HG03280 (cell line): ENCODE data around the gene ATF6.

Source experiments
- ATAC-seq: cut with Tn5 transposase; IDR thresholded peaks from one replicate; pipeline ENCODE4 v1.9.1; 2021; ENCODE audit warnings: mild to moderate bottlenecking, moderate library complexity; ENCODE audit not compliant: unreplicated experiment

Gene ATF6

DNA sequence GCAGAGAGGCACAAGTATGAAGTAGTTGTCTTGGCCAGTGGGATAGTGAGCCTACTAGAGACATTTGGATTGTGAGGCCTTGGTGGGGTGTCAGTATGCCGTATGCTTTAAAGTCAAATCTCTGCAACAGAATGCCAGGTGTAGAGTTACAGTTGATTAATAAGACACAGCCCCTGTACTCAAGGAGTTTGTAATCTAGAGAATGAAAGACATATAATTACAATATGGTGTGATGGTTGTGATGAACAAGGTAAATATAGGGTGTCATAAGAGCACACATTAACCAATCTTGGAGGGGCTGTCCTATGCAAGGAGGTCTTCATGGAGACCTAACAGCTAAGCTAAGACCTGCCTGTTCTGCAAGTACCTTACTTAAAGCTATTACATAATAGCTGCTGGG lies 113.1 kb downstream of the ATF6 start:
- ATAC-seq = no peak

DNA sequence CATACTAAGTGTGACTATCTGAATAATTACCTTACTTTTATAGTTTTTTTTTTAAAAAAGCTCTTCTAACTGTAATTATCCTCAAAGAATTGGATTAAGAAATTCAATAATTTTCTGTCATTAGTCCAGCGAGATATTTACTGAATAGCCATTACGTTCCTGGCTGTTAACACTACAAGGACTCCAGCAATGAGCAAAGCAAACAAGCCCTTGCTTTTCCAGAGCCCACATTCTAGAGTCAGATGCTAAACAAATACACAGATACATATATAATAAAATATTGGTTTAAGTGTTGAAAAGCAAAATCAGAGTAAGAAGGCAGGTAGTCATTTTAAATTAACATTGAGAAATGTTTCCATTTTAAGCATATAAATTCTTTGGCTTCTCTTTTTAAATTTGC lies 118.4 kb downstream of the ATF6 start:
- ATAC-seq = no peak

DNA sequence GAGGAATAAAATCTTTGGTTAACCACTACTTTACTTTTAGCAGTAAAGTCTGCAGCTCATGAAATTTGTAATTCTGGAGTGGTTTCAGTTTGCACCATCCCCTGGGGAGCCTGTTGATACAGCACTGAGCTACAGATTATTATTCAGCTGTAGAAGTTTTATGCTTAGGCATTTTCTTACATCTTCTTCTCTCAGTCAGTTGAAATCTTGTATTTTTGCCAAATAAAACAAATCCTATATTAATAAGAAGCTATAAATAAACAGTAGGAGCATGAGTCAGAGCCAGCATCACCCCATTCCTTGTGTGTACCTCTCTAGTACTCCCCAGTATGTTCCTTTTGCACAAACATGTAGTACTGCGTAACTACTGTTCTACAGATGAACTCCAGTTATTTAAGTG lies 118.9 kb downstream of the ATF6 start:
- no peak for ATAC-seq

DNA sequence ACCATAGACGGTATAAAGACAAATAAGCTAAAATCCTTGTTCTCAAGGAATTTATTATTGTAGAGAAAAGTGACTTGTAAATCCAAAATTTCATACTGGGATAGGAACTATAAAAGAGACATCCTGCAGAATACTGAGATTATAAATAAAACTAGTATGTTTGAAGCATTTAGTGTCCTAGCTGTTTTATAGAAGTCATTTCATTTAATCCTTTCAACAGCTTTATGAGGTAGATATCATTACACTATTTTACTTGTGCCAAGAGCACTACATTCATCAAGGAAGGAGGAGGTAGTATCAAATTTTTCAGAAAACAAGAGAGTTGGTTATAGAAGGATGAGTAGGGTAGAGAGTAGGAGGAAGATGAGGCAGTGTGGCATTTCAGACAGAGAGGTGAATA lies 119.6 kb downstream of the ATF6 start:
- no peak for ATAC-seq

DNA sequence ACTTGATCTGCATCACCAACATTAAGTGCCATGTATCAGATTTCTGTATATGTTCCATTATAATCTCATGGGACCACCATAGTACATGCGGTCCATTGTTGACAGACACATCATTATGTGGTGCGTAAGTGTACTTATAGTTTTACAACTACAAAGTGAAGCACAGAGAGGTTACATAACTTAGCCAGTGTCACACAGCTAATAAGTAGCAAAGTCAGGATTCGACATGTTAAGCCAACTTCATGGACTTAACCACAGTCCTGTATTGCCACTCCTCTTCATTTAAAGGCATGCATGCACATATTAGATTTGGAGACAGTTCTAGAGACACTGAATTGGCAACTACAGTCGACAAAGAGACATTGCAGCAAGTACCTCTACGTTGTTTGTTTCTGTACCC lies 120.5 kb downstream of the ATF6 start:
- ATAC-seq = no peak

DNA sequence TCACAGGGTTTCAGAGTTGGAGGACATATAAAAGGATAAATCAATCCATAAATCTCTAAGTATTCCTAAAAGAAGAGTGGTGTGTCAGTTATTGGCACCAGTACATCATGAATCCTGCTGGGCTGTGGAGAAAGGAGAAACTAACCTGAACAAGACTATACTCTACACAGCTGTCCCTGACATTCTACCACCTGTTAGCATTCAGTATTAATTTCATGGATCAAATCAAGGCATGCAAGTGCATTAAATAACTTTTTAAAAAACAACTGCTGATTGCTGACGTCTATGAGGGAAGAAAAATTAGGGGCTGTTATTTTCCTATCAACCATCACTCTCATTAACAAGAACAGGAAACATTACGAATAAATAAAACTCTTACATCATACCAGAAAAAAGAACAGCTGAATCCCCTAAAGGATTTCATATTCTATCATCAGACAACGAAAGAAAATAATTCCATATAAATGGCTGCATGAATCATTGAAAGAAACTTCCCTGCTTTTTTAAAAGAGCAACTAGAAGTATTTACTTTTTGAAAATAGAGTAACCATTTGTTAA lies 121.7 kb downstream of the ATF6 start:
- ATAC-seq = no peak

DNA sequence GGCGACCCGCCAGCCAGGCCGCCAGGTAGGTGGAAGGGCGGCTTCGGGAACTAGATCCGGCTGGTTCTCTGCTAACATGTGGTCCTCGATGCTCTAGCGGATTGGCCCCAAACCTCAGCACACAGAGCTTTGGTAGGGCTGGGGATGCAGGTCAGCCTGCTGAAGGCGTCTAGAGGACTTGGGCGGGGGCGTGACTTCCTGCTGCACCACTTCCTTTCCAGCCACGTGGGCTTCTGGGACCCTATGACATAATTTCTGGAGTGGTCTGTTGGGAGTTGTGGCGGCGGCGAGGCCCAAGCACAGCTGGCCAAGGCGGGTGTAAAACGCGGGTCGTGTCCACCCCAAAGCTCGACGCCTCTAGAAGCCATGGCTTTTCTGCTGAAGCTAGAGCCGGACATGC lies 124.5 kb downstream of the ATF6 start:
- no peak for ATAC-seq

DNA sequence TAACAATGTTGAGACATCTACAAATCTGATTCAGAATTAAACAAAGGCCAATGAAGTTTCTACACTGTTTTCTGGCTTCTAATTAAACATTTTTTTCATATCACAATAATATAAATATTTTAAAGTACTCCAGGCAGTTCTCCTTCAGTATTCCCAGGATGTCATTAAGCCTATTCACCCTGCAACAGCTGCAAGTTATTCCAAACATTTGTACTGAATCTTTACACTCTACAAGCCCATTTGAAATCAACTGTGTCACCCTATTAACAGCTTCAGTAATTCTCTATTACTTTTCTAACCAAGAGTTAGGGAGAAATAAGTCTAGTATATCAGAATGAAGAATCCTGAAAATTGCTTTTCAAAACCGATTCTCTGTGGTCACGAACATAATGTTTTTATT lies 133.0 kb downstream of the ATF6 start:
- no peak for ATAC-seq

DNA sequence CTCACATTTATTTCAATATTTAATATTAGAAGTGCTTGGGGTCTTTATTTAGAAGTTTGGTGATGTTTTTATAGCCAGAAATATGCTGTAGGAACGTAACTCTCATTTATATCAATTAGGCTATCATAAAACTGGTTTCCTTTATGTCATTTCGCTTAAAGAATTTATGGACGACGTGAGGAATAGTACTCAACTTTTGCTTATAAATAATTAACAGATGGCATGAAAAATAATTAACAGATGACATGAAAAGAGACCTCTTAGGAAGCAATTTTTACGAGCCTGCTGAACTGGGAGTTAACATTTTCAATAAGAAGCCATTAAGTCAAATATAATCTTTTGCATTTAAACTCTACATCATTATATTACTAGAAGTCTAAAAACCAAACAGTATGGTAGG lies 134.0 kb downstream of the ATF6 start:
- ATAC-seq = no peak

DNA sequence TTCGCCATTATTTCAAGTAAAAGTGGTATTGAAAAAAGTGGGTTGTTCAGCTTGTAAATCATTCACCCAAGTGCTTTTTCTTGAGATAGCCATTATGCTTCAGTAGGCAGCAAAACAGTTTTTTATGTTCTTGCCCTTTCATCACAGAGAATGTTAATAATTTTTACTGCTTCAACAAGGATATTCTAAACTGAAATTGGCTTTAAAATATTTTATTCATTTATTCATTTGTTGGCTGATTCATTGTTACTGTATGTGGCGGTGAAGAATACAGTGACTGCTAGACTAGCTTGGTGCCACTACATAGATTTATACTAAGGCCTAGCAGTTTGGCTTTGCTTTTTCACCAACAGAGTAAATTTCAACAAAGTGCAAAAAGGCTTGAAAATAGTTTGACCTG lies 136.1 kb downstream of the ATF6 start:
- ATAC-seq = no peak

DNA sequence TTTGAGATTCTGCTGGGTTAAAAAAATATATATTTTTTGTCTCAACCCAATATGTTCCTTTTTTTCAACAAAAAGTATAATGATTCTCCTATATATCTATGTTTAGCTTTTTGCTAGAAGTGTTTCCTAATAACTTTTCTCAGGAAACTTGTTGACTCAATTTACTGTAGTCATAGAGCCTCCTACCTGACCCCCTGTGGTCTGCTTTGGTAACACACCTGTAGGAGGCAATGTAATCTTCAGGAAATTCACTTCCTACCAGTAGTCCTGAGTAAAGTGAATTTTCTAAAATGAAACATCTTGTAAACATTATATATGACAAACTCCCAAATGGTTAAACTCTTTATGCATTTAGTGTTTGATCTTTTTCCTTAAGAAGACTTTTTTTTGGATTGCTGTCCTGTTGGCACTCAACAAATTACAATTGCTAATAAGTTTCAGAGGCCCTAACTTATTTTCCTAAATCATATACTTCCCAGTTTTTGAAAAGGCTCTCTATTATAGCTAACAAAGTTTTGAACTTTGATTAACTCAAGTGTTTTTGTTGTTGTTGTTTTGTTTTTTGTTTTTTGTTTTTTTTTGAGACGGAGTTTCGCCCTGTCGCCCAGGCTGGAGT lies 139.3 kb downstream of the ATF6 start:
- no peak for ATAC-seq

DNA sequence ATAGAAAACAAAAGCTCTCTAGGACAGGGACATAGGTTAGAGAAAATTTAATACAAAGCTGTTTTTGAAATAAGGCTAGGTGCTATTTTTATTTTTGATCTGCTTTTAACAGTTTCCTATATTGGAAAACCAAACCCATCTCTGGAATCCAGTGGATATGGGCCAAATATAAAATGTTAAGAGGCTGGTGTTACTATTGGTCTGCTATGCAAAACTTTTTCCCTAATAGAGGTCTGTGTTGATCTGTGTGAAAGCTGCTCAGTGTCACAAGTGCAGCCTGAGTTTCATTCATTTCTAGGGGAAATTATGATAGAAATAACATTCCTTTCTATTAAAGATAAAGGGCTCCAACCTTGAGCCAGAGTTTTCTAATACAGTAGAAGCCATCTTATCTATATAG lies 141.1 kb downstream of the ATF6 start:
- no peak for ATAC-seq

DNA sequence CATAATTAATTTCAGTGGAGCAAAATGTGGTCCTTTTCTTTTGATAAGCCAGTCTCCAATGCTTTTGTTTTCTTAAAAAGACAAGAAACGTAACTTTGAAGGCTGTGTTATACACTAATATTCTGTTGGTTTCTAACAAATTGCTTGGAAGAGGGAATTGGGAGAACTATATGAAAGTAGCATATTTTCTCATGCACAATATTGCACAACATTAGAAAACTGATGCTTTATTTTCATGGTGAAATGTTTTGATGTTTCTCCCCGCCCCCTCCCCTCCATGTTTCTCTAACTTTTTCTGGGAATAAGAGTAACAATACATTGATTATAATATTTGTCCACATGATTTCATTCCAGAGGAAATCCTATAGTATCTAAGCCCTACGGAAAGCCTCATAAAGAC lies 142.1 kb downstream of the ATF6 start:
- no peak for ATAC-seq

DNA sequence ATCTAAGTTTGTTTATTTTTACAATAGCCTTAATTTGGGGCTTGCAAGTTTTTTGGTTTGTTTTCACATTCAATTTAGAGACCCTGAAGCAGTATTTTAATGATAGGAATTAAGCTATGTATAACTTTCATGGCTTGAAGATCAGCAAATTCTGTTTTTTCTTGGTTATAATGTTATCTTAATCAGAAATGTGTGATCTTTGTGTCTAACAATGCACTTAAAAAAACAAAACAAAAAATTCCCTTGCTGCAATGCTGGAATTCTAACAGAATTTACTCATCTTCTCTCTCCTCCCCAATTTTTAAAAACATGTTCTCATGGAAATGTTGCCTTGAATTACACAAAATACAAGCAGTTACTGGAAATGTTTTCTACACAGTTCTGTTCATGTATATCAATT lies 144.5 kb downstream of the ATF6 start:
- ATAC-seq = no peak

DNA sequence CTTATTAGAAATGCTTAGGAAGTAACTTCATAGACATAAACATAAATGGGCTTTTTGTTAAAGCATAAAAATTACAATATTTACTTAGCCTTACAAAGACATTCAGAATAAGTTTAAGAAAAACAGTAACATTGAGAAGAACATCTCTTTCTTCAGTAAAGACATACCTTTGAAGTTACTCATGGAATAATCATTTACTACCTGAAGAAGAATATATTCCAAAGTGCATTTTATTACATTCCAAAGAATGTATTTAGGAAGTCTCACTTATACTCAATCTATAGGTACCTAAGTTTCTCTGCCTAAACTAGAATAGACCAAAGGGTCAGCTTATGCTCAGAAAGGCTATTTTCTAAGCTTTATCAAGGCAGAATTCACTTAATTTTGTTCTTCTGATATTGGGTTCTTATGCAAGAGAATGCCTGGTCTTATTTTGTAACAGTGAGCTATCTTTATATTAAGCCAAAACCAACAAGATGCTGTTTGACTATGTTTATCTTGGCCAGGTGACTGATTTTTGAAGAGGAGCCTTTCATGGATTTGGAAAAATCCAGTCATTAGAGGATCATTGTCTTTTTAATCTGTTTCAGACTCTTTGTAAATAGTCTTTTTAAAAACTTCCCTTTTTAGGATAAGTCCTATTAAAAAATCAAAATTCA lies 147.5 kb downstream of the ATF6 start:
- ATAC-seq = no peak

DNA sequence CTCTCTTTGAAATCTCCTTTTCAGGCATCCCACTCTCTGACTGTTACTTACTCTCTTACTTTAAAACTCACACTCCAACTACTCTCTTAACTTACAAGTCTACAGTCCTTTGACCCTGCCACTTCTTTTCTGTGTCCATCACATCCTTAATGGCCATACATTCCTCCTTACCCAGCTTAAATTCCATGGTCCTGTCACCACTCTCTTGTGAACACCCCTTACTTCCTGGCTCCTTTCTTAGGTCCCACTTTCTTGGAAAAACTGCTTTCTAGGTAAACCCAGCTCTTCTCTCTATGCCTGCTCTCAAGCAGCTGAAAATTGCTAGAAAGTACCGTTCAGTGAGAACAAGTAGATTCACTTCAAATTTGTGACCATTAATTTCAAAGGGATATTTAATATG lies 148.5 kb downstream of the ATF6 start:
- no peak for ATAC-seq

DNA sequence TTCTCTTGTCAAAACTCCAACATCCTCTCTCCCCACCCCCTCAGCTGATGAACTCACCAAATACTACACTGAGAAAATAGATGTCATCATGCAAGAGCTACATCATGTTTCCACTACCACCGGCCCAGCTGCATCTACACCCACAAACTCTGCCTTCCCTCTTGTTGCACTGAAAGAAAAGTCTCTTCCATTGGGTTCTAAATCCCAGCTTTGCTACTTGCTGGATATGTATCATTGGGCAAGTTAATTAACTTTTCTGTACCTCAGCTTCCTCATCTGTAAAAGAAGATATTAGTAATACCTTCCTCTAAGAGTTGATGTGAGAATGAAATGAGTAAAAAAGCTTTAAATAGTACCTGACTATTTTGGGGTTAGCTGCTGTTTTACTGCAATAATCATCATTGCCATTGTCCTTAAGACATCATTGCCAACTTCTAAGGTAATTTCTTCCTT lies 149.0 kb downstream of the ATF6 start:
- peak; percentile 72 for ATAC-seq

DNA sequence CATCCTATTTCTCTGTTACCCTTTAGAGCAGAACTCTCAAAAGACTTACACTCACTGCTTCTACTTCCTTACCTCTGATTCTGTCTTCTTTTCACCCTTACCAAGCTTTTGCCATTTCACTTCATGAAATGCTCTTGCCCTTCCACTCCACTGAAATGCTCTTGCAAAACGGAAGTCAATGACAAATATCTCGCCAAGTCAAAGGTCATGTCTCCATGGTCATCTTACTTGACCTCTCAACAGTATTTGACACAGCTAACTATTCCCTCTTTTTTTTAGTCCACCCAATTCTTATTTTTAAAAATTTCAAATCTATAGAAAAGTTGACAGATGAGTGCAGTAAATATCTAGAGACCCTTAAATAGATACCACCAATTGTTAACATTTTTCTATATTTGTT lies 149.9 kb downstream of the ATF6 start:
- no peak for ATAC-seq

DNA sequence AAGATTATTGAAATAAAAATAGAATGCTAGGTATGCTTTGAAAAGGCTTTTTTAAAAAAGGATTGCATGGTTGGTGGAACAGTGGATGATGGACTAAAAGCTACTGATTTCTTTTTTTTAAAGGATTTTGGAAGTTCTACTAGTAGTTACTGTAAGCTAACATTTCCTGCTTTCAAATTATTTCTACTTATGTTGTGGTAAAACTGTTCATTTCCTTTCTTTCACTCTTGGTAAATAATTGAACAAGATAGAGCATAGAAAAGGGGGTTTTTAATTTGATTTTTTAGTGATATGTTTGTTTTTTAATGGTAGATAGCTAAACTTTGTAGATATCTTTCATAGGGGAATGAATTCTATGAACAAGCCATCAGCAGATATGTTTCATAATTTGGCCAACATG lies 153.1 kb downstream of the ATF6 start:
- ATAC-seq = no peak

DNA sequence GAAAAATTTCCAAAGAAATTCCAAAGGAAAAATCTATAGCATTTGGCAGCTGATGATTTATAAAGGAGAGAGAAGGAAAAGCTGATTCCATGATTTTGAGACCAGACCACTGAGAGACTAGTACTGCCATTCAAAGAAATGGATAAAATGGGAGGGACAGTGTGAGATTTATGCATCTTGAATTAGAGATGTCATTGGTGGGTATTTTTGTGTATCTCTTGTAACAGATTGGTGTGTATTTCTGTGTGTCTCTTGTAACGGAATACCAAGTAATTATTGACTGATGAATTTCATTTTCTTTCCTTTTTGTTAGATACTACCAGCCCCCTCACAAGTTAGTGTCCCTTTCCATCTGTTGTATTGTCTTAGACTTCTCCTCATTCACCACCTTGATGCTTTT lies 155.4 kb downstream of the ATF6 start:
- no peak for ATAC-seq

DNA sequence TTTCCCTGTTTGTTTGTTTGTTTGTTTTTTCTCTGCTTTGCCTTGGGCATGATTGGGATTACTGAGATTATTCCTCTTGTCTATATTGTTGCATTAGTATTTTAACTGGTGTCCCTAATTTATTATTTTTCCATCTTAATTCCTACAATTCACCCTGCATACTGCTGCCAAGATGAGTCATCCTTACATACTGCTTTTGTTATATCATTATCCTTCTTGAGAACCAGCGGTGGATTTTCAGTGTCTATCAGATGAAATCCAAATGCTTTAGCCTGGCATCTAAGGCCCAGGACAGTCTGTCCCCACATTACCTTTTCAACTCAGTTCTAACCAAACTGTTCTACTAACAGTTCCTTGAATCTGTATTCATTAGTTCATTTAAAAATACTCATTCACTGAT lies 155.9 kb downstream of the ATF6 start:
- ATAC-seq = no peak

DNA sequence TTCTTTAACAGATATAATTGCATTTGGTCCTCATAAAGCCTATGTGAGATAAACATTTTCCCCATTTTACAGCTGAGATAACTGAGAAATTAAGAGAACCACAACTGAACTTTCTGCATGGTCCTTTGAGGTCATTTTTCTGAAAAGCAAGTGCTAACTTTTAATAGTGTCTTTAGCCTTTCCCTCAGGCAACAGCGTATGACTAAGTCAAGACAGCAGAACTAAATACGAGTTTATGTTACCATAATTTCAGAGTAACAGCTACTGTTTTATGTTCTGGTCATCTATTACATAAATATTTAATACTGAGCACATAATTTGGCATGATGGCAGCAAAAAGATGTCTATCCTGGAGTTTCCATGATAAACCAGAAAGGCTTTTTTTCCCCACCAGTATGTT lies 161.9 kb downstream of the ATF6 start:
- ATAC-seq = no peak

DNA sequence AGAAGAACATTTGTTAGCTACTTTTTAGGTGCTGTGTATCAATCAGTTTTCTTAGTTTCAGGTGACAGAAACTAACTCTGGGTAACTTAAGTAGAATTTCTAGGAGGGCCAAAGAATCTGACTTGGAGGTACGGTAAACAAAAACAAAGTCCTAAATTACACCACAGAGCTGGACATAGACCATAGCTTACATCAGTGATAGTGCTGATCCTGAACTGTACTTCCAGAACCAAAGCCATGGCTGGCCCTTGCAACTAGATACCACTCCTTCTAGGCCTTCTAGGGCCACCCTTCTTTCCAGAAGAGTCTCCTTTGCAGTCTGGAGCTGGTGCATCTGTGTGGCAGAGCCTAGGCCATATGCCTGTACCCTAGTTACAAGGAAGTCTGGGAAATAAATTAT lies 163.0 kb downstream of the ATF6 start:
- ATAC-seq = no peak
